Large intestine (tissue), 3 donors: ENCODE data around the gene ROR2. TPM values are rescaled to one million over a fixed set of nuclear protein-coding genes. Genes with fewer than 3 reads are reported as not detected.

ENCODE experiments used
- DNase-seq, 2 donors: peaks; one replicate each; pipeline versions ENCODE4 v3.0.0 to v3.0.0-alpha.2; 2013
- H3K27ac ChIP-seq: one replicate; pipeline ENCODE4 v1.5.1; 2013; ENCODE audit warnings: low read length
- H3K27me3 ChIP-seq: 2 replicates; pipeline ENCODE4 v1.6.1; 2013; ENCODE audit warnings: low read length; ENCODE audit not compliant: control insufficient read depth, insufficient read depth
- H3K36me3 ChIP-seq: 2 replicates; pipeline ENCODE4 v1.6.1; 2013; ENCODE audit warnings: low read length; ENCODE audit not compliant: control insufficient read depth, insufficient read depth
- H3K4me1 ChIP-seq: one replicate; pipeline ENCODE4 v1.6.1; 2013; ENCODE audit warnings: low read length; ENCODE audit not compliant: control insufficient read depth, insufficient read depth
- H3K4me3 ChIP-seq: one replicate; pipeline ENCODE4 v1.5.1; 2013; ENCODE audit warnings: low read length
- H3K9me3 ChIP-seq: one replicate; pipeline ENCODE4 v1.6.1; 2013; ENCODE audit warnings: mild to moderate bottlenecking, low read depth, low read length, moderate library complexity; ENCODE audit not compliant: control insufficient read depth
- WGBS: methylation state at CpG from one replicate; pipeline ENCODE4 v1.1.5; 2013; ENCODE audit warnings: low lambda C conversion rate; ENCODE audit not compliant: insufficient coverage; 5-methylcytosine and 5-hydroxymethylcytosine counted together
- polyA plus RNA-seq: library from polyadenylated mRNA; unstranded; fragments of 120-200 nt; gene quantifications from one replicate; pipeline ENCODE4 v1.2.1, GENCODE V29; 2013

The ROR2 gene
- polyA plus RNA-seq, 1 donor = 17.5 TPM

GRCh38 chr9:91972711-91973110, 22.7 kb upstream of the ROR2 start:
- Histone ChIP-seq H3K27ac (no peak overlapping the region), H3K36me3 (no peaks in the 10 kb centered on the region), H3K4me1 (no peaks in the 10 kb centered on the region), H3K27me3 (peaks cover 3% of the 10 kb centered on the region), H3K9me3 (no peaks in the 10 kb centered on the region), H3K4me3 (no peak overlapping the region)
- DNase-seq = no peak
- no CpG with 5 or more reads among the region's 2 CpGs for WGBS

- Histone ChIP-seq H3K9me3 (no peaks in the 10 kb centered on the region), H3K36me3 (no peaks in the 10 kb centered on the region), H3K27me3 (peaks cover 5% of the 10 kb centered on the region), H3K4me3 (no peak overlapping the region), H3K4me1 (no peaks in the 10 kb centered on the region), H3K27ac (no peak overlapping the region)
- DNase-seq = no peak
- WGBS = no CpG with 5 or more reads among the region's 4 CpGs
Observed at GRCh38 chr9:91972076-91972626, 22.1 kb upstream of the ROR2 start.

- DNase-seq = no peak
- Histone ChIP-seq H3K4me1 (no peaks in the 10 kb centered on the region), H3K36me3 (no peaks in the 10 kb centered on the region), H3K27me3 (peaks cover 2% of the 10 kb centered on the region), H3K27ac (no peak overlapping the region), H3K9me3 (no peaks in the 10 kb centered on the region), H3K4me3 (no peak overlapping the region)
- no CpG with 5 or more reads among the region's 3 CpGs for WGBS
Observed at GRCh38 chr9:91967259-91967658, 17.2 kb upstream of the ROR2 start.

- DNase-seq = no peak
- Histone ChIP-seq H3K27me3 (peaks cover 2% of the 10 kb centered on the region), H3K9me3 (no peaks in the 10 kb centered on the region), H3K4me1 (no peaks in the 10 kb centered on the region), H3K36me3 (no peaks in the 10 kb centered on the region), H3K27ac (no peak overlapping the region), H3K4me3 (no peak overlapping the region)
- no CpG with 5 or more reads among the region's 2 CpGs for WGBS
Observed at GRCh38 chr9:91966503-91966902, 16.5 kb upstream of the ROR2 start.

GRCh38 chr9:91963711-91964240, 13.7 kb upstream of the ROR2 start:
- H3K4me1 ChIP-seq = no peaks in the 10 kb centered on the region
- H3K9me3 ChIP-seq = peaks cover 2% of the 10 kb centered on the region
- no peak overlapping the region for H3K27ac ChIP-seq
- no CpG with 5 or more reads among the region's 2 CpGs for WGBS
- H3K36me3 ChIP-seq = no peaks in the 10 kb centered on the region
- H3K4me3 ChIP-seq = no peak overlapping the region
- no peak for DNase-seq
- H3K27me3 ChIP-seq = peaks cover 2% of the 10 kb centered on the region

GRCh38 chr9:91960367-91960766, 10.3 kb upstream of the ROR2 start:
- no peak for DNase-seq
- no CpG with 5 or more reads among the region's 1 CpG for WGBS
- Histone ChIP-seq H3K36me3 (no peaks in the 10 kb centered on the region), H3K4me3 (no peak overlapping the region), H3K4me1 (no peaks in the 10 kb centered on the region), H3K9me3 (peaks cover 2% of the 10 kb centered on the region), H3K27ac (no peak overlapping the region), H3K27me3 (no peaks in the 10 kb centered on the region)

- no peak overlapping the region for H3K4me3 ChIP-seq
- no peaks in the 10 kb centered on the region for H3K36me3 ChIP-seq
- H3K4me1 ChIP-seq = no peaks in the 10 kb centered on the region
- H3K27me3 ChIP-seq = no peaks in the 10 kb centered on the region
- no peak overlapping the region for H3K27ac ChIP-seq
- WGBS = no CpG with 5 or more reads among the region's 5 CpGs
- DNase-seq = no peak
- peaks cover 2% of the 10 kb centered on the region for H3K9me3 ChIP-seq
Observed at GRCh38 chr9:91958174-91958573, 8.1 kb upstream of the ROR2 start.

GRCh38 chr9:91954841-91955471, 4.9 kb upstream of the ROR2 start:
- Histone ChIP-seq H3K4me1 (peaks cover 2% of the 10 kb centered on the region), H3K4me3 (no peak overlapping the region), H3K36me3 (no peaks in the 10 kb centered on the region), H3K27me3 (peaks cover 6% of the 10 kb centered on the region), H3K27ac (no peak overlapping the region), H3K9me3 (no peaks in the 10 kb centered on the region)
- peak in 1 of 2 donors; percentile 65 for DNase-seq
- no CpG with 5 or more reads among the region's 6 CpGs for WGBS

GRCh38 chr9:91953718-91954117, 3.7 kb upstream of the ROR2 start:
- Histone ChIP-seq H3K36me3 (no peaks in the 10 kb centered on the region), H3K27me3 (peaks cover 15% of the 10 kb centered on the region), H3K4me3 (no peak overlapping the region), H3K4me1 (peaks cover 2% of the 10 kb centered on the region), H3K9me3 (peaks cover 6% of the 10 kb centered on the region), H3K27ac (no peak overlapping the region)
- DNase-seq = no peak
- 73% methylated on average over 1 of the region's 6 CpGs for WGBS

GRCh38 chr9:91951944-91952520, 2.0 kb upstream of the ROR2 start:
- Histone ChIP-seq H3K4me3 (no peak overlapping the region), H3K36me3 (no peaks in the 10 kb centered on the region), H3K9me3 (peaks cover 6% of the 10 kb centered on the region), H3K4me1 (peaks cover 2% of the 10 kb centered on the region), H3K27ac (no peak overlapping the region), H3K27me3 (peaks cover 23% of the 10 kb centered on the region)
- WGBS = no CpG with 5 or more reads among the region's 6 CpGs
- DNase-seq = no peak
